Fibroblast of lung (primary cell): ENCODE results near the gene KCTD15. TPM values are rescaled to one million over a fixed set of nuclear protein-coding genes. Genes with fewer than 3 reads are reported as not detected.

ENCODE experiments used
- DNase-seq, 2 donors: peaks; one replicate each; pipeline versions ENCODE4 v3.0.0 to v3.0.0-alpha.2; 2010; ENCODE audit warnings: low read depth in 2 of 2
- H2AFZ ChIP-seq: 2 replicates; pipeline ENCODE4 v1.5.1; 2012; ENCODE audit warnings: low read length, control low read depth, inconsistent platforms
- H3K27ac ChIP-seq: 2 replicates; pipeline ENCODE4 v1.5.1; 2011; ENCODE audit warnings: low read length, control low read depth; ENCODE audit not compliant: insufficient read depth
- H3K27me3 ChIP-seq: 2 replicates; pipeline ENCODE4 v1.5.1; 2011; ENCODE audit warnings: mild to moderate bottlenecking, low read length; ENCODE audit not compliant: control insufficient read depth, insufficient read depth
- H3K36me3 ChIP-seq: 2 replicates; pipeline ENCODE4 v1.5.1; 2011; ENCODE audit warnings: low read length; ENCODE audit not compliant: control insufficient read depth, insufficient read depth
- H3K4me1 ChIP-seq: 2 replicates; pipeline ENCODE4 v1.5.1; 2011; ENCODE audit warnings: low read length; ENCODE audit not compliant: control insufficient read depth, insufficient read depth; ENCODE audit errors: extremely low read depth
- H3K4me2 ChIP-seq: 2 replicates; pipeline ENCODE4 v1.5.1; 2011; ENCODE audit warnings: low read length, control low read depth; ENCODE audit not compliant: insufficient read depth; ENCODE audit errors: extremely low read depth
- H3K4me3 ChIP-seq, 4 experiments: fragments of 200-600 bp in 1 of 4; sonication (generic) in 1 of 4; replicated peaks in 1 of 4; 2 replicates each; pipeline ENCODE4 v1.5.1; 2011 to 2016; ENCODE audit warnings: low read length in 4 of 4, low read depth in 3 of 4, mild to moderate bottlenecking in 3 of 4, control low read depth in 2 of 4, inconsistent platforms in 1 of 4, mixed read lengths in 1 of 4; ENCODE audit not compliant: insufficient read depth in 1 of 4; ENCODE audit errors: control extremely low read depth in 1 of 4
- H3K79me2 ChIP-seq: 2 replicates; pipeline ENCODE4 v1.5.1; 2012; ENCODE audit warnings: mild to moderate bottlenecking, low read length, inconsistent platforms; ENCODE audit not compliant: control insufficient read depth, insufficient read depth
- H3K9ac ChIP-seq: 2 replicates; pipeline ENCODE4 v1.5.1; 2011; ENCODE audit warnings: mild to moderate bottlenecking, low read length, control low read depth; ENCODE audit not compliant: insufficient read depth
- H3K9me3 ChIP-seq: 2 replicates; pipeline ENCODE4 v1.5.1; 2012; ENCODE audit warnings: low read depth, low read length; ENCODE audit not compliant: control insufficient read depth, insufficient read depth
- H4K20me1 ChIP-seq: 2 replicates; pipeline ENCODE4 v1.5.1; 2011; ENCODE audit warnings: low read length; ENCODE audit not compliant: control insufficient read depth, insufficient read depth; ENCODE audit errors: extremely low read depth
- EZH2 ChIP-seq: IDR thresholded peaks from 2 replicates; pipeline ENCODE4 v1.5.1; 2012; ENCODE audit warnings: low read length, control low read depth, mild to moderate bottlenecking; ENCODE audit errors: missing control alignments
- polyA plus RNA-seq, 2 donors: library from polyadenylated mRNA; depleted of rRNA in 1 of 2; stranded (reverse) in 1 of 2; unstranded in 1 of 2; fragments of >200 nt; gene quantifications; 2 replicates each; pipeline ENCODE4 v1.2.1, GENCODE V29; 2011 to 2012; ENCODE audit warnings: missing spikeins in 1 of 2
- total RNA-seq: library from RNA; depleted of rRNA; stranded (reverse); fragments of >200 nt; gene quantifications from 2 replicates; pipeline ENCODE4 v1.2.1, GENCODE V29; 2014
- TF ChIP-seq, protein P1 (sequence below), 2 donors: IDR thresholded peaks in 1 of 2; conservative IDR thresholded peaks in 1 of 2; 1 replicate in 1 of 2; 2 replicates in 1 of 2; pipeline ENCODE4 v1.5.1; 2011 to 2012; ENCODE audit warnings: low read length in 2 of 2, control low read depth in 1 of 2, inconsistent platforms in 1 of 2, low read depth in 1 of 2, mild to moderate bottlenecking in 1 of 2

KCTD15 gene
- total and polyA plus RNA-seq, 2 donors (not counting 1 experiment from before 2014, with no cell fraction given) = 3.3 to 9.7 TPM

DNA sequence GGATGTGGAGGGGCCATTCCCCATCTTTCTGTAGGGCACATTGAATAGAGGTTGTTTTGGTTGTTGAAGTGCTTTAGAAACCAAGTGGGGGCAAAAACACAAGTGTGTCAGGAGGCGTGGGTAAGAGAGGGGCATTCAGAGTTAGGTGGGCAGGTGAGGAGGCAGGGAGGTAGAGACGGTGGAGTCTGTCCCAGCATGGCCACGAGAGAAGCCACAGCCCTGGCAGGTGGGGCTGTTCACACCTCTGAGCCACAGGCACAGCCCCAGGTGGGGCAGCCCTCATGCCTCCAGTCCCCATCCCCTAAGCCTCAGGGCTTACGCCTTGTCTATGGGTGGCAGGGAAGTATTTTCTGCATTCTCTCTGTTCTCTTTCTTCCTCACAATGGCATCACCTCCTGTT is 43.7 kb downstream of the KCTD15 start:
- H3K4me1 ChIP-seq = no peaks in the 10 kb centered on the region
- TF ChIP-seq, protein P1, sequence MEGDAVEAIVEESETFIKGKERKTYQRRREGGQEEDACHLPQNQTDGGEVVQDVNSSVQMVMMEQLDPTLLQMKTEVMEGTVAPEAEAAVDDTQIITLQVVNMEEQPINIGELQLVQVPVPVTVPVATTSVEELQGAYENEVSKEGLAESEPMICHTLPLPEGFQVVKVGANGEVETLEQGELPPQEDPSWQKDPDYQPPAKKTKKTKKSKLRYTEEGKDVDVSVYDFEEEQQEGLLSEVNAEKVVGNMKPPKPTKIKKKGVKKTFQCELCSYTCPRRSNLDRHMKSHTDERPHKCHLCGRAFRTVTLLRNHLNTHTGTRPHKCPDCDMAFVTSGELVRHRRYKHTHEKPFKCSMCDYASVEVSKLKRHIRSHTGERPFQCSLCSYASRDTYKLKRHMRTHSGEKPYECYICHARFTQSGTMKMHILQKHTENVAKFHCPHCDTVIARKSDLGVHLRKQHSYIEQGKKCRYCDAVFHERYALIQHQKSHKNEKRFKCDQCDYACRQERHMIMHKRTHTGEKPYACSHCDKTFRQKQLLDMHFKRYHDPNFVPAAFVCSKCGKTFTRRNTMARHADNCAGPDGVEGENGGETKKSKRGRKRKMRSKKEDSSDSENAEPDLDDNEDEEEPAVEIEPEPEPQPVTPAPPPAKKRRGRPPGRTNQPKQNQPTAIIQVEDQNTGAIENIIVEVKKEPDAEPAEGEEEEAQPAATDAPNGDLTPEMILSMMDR (conservative IDR thresholded peaks at IDR 0.05 in 1 of 2, IDR thresholded peaks at IDR 0.05 in 1 of 2; ENCODE audit: low read depth in 1 of 2, low read length in 2 of 2) = no peak
- no peak for TF ChIP-seq EZH2
- no peaks in the 10 kb centered on the region for H3K9me3 ChIP-seq
- H2AFZ ChIP-seq = no peak overlapping the region
- H3K4me3 ChIP-seq = no peak overlapping the region
- H4K20me1 ChIP-seq = no peaks in the 10 kb centered on the region
- no peaks in the 10 kb centered on the region for H3K36me3 ChIP-seq
- no peak overlapping the region for H3K9ac ChIP-seq
- H3K27me3 ChIP-seq = no peaks in the 10 kb centered on the region
- H3K79me2 ChIP-seq = no peaks in the 10 kb centered on the region
- no peak overlapping the region for H3K27ac ChIP-seq
- H3K4me2 ChIP-seq = no peak overlapping the region
- DNase-seq = no peak

- H3K27me3 ChIP-seq = no peaks in the 10 kb centered on the region
- H3K9ac ChIP-seq = no peak overlapping the region
- DNase-seq = no peak
- no peaks in the 10 kb centered on the region for H3K36me3 ChIP-seq
- no peaks in the 10 kb centered on the region for H3K4me1 ChIP-seq
- H2AFZ ChIP-seq = no peak overlapping the region
- no peaks in the 10 kb centered on the region for H4K20me1 ChIP-seq
- H3K4me2 ChIP-seq = no peak overlapping the region
- TF ChIP-seq, protein P1 (conservative IDR thresholded peaks at IDR 0.05 in 1 of 2, IDR thresholded peaks at IDR 0.05 in 1 of 2; ENCODE audit: low read depth in 1 of 2, low read length in 2 of 2) = no peak
- TF ChIP-seq EZH2 = no peak
- no peak overlapping the region for H3K27ac ChIP-seq
- no peak overlapping the region for H3K4me3 ChIP-seq
- no peaks in the 10 kb centered on the region for H3K79me2 ChIP-seq
- no peaks in the 10 kb centered on the region for H3K9me3 ChIP-seq
These were observed 44.1 kb downstream of the KCTD15 start for GRCh38 chr19:33840783-33841182.

DNA sequence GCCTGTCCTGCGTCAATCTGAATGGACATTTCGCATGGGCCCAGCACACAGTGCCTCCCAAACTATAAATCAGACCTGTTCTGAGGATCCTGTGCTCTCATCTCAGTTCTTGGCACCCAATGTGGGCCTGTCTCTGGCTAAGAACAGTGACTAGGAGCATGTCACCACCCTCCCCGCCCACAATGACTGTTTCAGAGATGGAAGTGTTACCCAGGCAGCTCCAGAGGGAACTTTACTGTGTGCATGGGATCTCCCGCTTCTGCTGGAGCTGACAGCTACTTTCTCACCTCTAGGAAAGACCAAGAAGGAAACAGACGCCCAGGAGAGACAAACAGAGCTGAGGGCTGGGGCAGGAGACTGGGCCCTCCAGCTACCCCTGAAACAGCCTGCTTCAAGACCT is 45.0 kb downstream of the KCTD15 start:
- no peak overlapping the region for H3K4me3 ChIP-seq
- no peak for DNase-seq
- H3K27me3 ChIP-seq = no peaks in the 10 kb centered on the region
- H3K36me3 ChIP-seq = no peaks in the 10 kb centered on the region
- no peaks in the 10 kb centered on the region for H3K9me3 ChIP-seq
- H4K20me1 ChIP-seq = no peaks in the 10 kb centered on the region
- no peak overlapping the region for H3K27ac ChIP-seq
- H3K4me1 ChIP-seq = no peaks in the 10 kb centered on the region
- TF ChIP-seq, protein P1 (conservative IDR thresholded peaks at IDR 0.05 in 1 of 2, IDR thresholded peaks at IDR 0.05 in 1 of 2; ENCODE audit: low read depth in 1 of 2, low read length in 2 of 2) = no peak
- TF ChIP-seq EZH2 = no peak
- no peaks in the 10 kb centered on the region for H3K79me2 ChIP-seq
- H3K9ac ChIP-seq = no peak overlapping the region
- H2AFZ ChIP-seq = no peak overlapping the region
- H3K4me2 ChIP-seq = no peak overlapping the region
